Measurements from ENCODE around the gene PLA2G2A.
"Not testable (repeated sequence)": the region's sequence is repeated elsewhere in the genome, so short reads cannot be mapped to it uniquely, and the experiment has no call there.

The PLA2G2A gene

DNA sequence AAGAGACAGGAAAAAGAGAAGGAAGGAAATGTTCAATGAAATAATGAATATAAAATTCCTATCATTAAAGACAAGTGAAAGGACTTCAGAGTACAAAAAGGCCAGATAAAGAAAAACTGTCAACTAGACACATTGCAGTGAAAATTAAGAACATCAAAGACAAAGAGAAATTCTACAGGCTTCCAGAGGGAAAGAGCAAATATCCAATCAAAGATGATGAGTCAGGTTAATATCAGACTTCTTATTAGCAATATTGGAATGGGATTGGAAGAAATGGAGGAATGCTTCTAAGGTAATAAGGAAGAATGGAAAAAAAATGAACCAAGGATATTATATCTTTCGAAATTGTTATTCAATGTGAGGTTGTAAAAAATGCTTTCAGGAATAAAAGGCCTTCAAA is 7.8 kb downstream of the PLA2G2A start:
- no peak for DNase-seq

DNA sequence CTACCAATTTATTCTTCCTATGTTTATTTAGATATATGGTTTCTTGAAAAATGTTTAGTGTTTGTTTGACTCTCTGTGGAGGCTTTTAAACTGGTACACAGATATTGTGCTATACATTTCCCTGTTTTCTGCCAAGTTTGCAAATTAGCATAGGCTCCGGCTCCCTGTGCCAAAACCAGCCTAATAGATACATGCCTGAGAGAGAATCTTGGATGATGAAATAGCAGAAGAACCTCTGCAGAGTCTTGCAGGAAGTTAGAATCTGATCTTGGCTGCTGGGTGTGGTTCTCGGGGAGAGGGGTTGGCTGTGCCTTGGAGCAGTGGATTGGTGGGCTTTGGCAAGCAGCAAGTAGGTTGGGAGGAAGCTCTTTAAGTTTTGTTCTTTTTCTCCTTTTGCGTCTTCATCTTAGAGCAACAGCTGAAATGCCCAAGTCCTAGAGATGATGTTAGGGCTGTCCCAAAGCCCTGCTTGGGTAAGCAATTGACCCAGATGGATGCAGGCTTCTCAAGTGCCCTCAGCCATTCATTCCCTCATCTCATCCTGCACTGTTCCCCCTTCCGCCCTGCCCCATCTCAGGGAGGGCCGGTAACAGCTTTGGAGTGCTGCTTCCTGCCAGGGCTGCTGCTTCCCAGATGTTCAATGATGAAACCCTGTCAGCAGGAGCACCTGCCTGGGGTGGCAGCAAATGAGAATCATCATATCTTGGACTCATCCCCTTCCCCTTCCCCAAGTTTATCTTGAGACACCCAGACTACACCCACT is 9.3 kb downstream of the PLA2G2A start:
- DNase-seq, result peak; percentile 7

GRCh38 chr1:19967808-19968207 is 11.6 kb downstream of the PLA2G2A start:
- no peak for DNase-seq

DNA sequence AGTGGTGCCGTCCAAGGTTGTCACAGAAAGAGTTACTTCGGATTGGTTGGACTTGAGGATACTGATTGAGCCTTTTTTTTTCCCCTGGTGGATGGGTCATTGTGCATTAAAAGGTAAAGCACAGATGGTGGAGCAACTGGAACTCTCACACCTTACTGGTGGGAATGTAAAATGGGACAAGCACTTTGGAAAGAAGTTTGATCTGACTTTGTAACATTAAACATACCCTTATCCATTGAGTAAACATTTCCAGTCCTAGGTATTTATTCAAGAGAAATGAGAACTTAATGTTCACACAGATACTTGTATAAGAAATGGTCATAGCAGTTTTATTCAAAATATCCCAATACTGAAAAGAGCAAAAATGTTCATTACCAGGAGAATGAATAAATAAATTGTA is 14.9 kb downstream of the PLA2G2A start:
- DNase-seq, result no peak

- DNase-seq, result no peak
These were observed 15.8 kb downstream of the PLA2G2A start for GRCh38 chr1:19963636-19964035.

- DNase-seq, result no peak
These were observed 18.8 kb downstream of the PLA2G2A start for GRCh38 chr1:19960591-19960990.

- DNase-seq, result no peak
These were observed 21.6 kb downstream of the PLA2G2A start for GRCh38 chr1:19957779-19958178.

- no peak for DNase-seq
These were observed 23.8 kb downstream of the PLA2G2A start for GRCh38 chr1:19955534-19956170.

DNA sequence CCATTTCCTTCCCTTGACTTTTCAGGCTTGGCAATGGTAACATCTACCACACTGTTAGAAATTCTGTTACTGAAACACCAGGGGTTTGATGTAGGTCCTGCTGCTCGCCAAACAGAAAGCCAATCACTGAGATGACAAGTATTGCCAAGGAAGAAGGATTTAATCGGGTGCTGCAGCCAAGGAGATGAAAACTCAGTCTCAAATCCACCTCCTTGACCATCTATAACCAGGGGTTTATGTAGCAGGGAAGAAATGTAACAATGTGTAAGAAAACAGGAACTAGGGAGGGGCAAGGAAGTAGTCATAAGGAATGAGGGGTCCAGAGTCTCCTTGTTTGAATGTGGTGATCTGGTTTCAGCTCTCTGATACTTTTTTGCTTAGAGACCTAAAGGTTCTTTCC is 25.4 kb downstream of the PLA2G2A start:
- DNase-seq, result no peak

- DNase-seq, result peak; percentile 65
These were observed 30.4 kb downstream of the PLA2G2A start for GRCh38 chr1:19949016-19949415.

GRCh38 chr1:19946971-19947370 is 32.4 kb downstream of the PLA2G2A start:
- no peak for DNase-seq

GRCh38 chr1:19946331-19946751 is 33.1 kb downstream of the PLA2G2A start:
- DNase-seq, result no peak

DNA sequence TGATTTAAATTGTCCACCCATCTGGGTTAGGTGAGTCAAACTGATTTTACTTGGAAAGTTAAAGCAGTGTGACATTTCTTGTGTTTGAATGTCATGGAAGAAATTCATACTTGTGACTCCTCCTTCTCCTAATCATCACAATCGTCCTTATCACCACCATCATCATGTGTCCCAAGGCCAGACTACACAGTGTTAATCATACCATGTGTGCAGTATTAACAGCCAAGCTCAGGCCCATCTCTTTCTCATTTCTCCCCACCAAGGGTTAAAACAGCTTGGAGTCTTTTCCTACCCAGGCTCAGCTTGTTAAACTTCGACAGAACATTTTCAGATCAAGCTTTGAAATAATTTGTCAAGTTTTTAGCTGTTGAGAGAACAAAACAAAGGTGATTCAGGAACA is 33.5 kb downstream of the PLA2G2A start:
- DNase-seq, result no peak

DNA sequence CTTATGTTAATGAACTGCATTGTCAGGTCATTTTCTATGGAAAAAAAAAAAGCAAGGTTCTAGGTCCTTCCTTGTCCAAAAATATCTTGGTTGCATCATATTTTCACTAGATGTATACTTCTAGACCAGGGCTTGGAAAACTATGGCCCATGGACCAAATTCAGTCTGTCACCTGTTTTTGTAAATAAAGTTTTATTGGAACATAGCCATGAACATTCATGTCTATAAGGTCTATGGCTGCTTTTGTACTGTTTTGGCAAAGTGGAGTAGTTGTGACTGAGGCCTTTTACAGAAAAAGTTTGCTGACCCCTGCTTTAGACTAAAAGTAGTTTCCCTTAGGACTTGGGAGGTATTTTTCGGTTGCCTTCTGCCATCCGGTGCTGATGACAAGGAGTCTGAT is 36.8 kb downstream of the PLA2G2A start:
- no peak for DNase-seq

GRCh38 chr1:19942088-19942487 is 37.3 kb downstream of the PLA2G2A start:
- no peak for DNase-seq

- DNase-seq, result no peak
These were observed 38.2 kb downstream of the PLA2G2A start for GRCh38 chr1:19941206-19941568.

DNA sequence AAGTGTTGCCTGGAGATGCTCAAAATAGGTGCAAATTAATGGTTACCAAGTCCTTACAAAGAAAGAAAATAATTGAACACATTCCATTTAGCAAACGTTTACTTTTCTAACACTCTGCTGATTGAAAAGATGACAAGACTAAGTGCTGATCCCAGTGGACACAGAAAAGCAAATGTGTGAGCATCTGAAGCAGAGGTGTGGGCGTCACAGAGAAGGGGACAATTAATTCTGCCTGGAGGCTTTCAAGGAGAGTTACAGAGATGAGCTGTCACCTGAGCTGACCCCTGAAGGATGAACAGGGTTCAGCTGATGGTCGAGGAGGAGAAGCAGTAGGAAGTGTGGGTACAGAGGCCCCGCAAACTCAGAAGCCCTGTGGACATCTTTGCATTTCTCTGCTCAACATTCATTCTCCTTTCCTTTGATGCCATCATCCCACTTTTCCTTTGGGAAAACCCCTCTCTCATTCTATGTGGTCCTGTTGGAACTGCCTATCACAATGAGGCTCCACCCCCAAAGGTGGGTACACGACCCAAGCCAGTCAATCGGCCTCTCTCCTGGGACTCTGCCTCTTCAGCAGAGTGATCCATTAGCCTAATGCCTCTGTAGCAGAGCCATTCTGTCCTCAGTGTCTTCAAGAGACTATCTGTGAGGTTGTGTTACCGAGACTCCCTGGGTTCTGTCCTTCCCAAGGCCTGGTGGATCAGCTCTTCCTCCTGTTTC is 38.8 kb downstream of the PLA2G2A start:
- DNase-seq, result no peak

- DNase-seq, result no peak
These were observed 40.9 kb downstream of the PLA2G2A start for GRCh38 chr1:19938472-19938871.

DNA sequence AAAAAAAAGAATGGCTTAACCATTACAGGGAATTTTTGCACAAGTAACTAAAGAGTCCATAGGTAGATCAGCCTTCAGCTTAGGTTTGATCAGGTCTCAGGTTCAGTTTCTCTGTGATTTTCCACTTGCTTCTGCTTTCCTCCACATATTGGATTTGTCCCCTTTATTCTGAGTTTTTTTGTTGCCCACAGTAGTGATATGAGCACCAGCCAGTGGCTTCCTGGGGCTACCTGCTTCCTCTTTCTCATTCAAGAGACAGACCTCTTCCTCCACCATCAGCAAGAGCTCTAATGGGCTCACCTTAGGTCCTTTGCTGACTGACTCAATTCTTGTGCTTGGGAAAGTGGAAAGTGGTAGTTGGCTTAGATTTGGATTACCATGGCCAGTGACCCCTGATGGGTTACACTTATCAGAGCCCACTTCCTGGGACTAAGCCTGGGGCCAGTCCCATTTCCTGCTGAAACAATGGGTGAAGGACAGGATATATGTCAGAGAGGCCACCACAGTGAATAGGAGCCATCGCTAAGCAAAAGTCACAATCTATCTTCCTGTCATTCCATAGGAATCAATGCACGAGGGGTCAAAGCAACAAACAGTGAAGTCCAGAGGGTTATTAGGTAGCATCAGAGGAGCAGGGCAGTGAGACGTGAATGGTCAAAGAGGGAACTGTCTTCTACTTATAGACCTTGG is 43.2 kb downstream of the PLA2G2A start:
- no peak for DNase-seq

GRCh38 chr1:19934336-19934735 is 45.1 kb downstream of the PLA2G2A start:
- DNase-seq, result no peak

DNA sequence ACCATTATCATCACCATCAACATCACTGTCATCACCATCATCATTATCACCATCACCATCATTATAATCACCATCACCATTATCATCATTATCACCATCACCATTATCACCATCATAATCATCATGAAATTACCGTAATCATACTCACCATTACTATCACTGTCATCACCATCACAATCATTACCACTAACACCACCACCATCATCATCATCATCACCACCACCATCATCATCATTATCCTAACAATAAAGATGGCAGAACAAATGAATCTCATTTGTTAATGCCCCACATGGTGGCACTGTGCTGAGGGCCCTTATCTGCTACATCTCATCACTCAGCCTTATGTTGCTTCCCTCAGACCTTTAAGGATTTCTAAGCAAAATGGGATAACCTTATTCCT is 46.6 kb downstream of the PLA2G2A start:
- DNase-seq, result no peak

DNA sequence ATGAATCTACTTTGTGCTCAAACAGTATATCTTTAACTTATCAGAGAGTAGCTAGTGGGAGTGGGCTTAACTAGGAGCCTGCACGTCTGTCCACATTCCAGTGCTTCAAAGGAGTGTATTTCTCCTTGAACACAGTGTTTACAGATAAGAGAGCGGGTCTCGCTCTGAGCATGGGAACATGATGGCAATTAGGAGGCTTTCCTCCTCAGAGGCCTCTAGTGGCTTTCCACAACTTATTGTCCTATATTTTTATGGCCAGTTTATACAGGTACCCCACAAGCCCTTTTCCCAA is 52.3 kb downstream of the PLA2G2A start:
- DNase-seq, result not testable (repeated sequence)

- no peak for DNase-seq
These were observed 52.9 kb downstream of the PLA2G2A start for GRCh38 chr1:19926296-19927129.
